H9 (cell line): ENCODE data around the gene MLANA. TPM values are rescaled to one million over a fixed set of nuclear protein-coding genes. Genes with fewer than 3 reads are reported as not detected.
A peak's percentile ranks its signal among the peaks of the same experiment; 100 is the strongest.

Experiments
- DNase-seq: peaks from one replicate; pipeline ENCODE4 v3.0.0-alpha.2; 2017
- H2AFZ ChIP-seq: one replicate; pipeline ENCODE4 v1.6.1; 2013; ENCODE audit warnings: mild to moderate bottlenecking, low read length, control low read depth, moderate library complexity
- H2AK5ac ChIP-seq: 2 replicates; pipeline ENCODE4 v1.6.1; 2013; ENCODE audit warnings: low read length, control low read depth, mixed read lengths; ENCODE audit not compliant: insufficient read length
- H2BK120ac ChIP-seq: one replicate; pipeline ENCODE4 v1.6.1; 2013; ENCODE audit warnings: low read depth, mild to moderate bottlenecking, low read length, control low read depth, inconsistent platforms; ENCODE audit not compliant: poor library complexity, severe bottlenecking
- H2BK12ac ChIP-seq: 2 replicates; pipeline ENCODE4 v1.6.1; 2013; ENCODE audit warnings: low read length, control low read depth, mixed read lengths, low read depth; ENCODE audit not compliant: insufficient read length
- H2BK15ac ChIP-seq: 2 replicates; pipeline ENCODE4 v1.6.1; 2013; ENCODE audit warnings: low read depth, low read length, control low read depth
- H2BK20ac ChIP-seq: one replicate; pipeline ENCODE4 v1.6.1; 2013; ENCODE audit warnings: low read depth, mild to moderate bottlenecking, low read length, control low read depth, inconsistent platforms; ENCODE audit not compliant: poor library complexity, severe bottlenecking
- H2BK5ac ChIP-seq: 2 replicates; pipeline ENCODE4 v1.6.1; 2013; ENCODE audit warnings: low read length, control low read depth, mixed read lengths; ENCODE audit not compliant: insufficient read length
- H3K14ac ChIP-seq: 2 replicates; pipeline ENCODE4 v1.6.1; 2013; ENCODE audit warnings: low read length, control low read depth; ENCODE audit not compliant: insufficient read depth
- H3K18ac ChIP-seq: 2 replicates; pipeline ENCODE4 v1.6.1; 2013; ENCODE audit warnings: low read depth, mild to moderate bottlenecking, mixed read lengths, low read length, control low read depth; ENCODE audit not compliant: insufficient read length
- H3K23ac ChIP-seq: 2 replicates; pipeline ENCODE4 v1.6.1; 2013; ENCODE audit warnings: low read length, control low read depth, mixed read lengths, low read depth; ENCODE audit not compliant: insufficient read length
- H3K23me2 ChIP-seq: 2 replicates; pipeline ENCODE4 v1.6.1; 2013; ENCODE audit warnings: low read depth, mild to moderate bottlenecking, mixed read lengths, low read length, control low read depth; ENCODE audit not compliant: insufficient read length, poor library complexity, severe bottlenecking
- H3K27ac ChIP-seq: 2 replicates; pipeline ENCODE4 v1.5.1; 2013; ENCODE audit warnings: low read length, control low read depth, mixed read lengths, low read depth; ENCODE audit not compliant: insufficient read length
- H3K27me3 ChIP-seq: 2 replicates; pipeline ENCODE4 v1.6.1; 2013; ENCODE audit warnings: low read length, control low read depth, inconsistent platforms; ENCODE audit not compliant: insufficient read depth
- H3K4ac ChIP-seq: 2 replicates; pipeline ENCODE4 v1.6.1; 2013; ENCODE audit warnings: low read depth, mild to moderate bottlenecking, control low read depth, inconsistent platforms, low read length, moderate library complexity
- H3K4me1 ChIP-seq: 2 replicates; pipeline ENCODE4 v1.6.1; 2013; ENCODE audit warnings: low read length, control low read depth, inconsistent platforms; ENCODE audit not compliant: insufficient read depth
- H3K4me2 ChIP-seq: 2 replicates; pipeline ENCODE4 v1.6.1; 2013; ENCODE audit warnings: low read length, control low read depth, mixed read lengths; ENCODE audit not compliant: insufficient read length, insufficient read depth
- H3K56ac ChIP-seq: 2 replicates; pipeline ENCODE4 v1.6.1; 2013; ENCODE audit warnings: low read depth, mild to moderate bottlenecking, mixed read lengths, low read length, control low read depth; ENCODE audit not compliant: insufficient read length
- H3K79me1 ChIP-seq: 2 replicates; pipeline ENCODE4 v1.6.1; 2013; ENCODE audit warnings: low read depth, mild to moderate bottlenecking, moderate library complexity, low read length, control low read depth, inconsistent platforms; ENCODE audit not compliant: insufficient read depth, poor library complexity, severe bottlenecking
- H3K79me2 ChIP-seq: 2 replicates; pipeline ENCODE4 v1.6.1; 2013; ENCODE audit warnings: low read length, control low read depth, inconsistent platforms; ENCODE audit not compliant: insufficient read depth
- H3K9ac ChIP-seq: 2 replicates; pipeline ENCODE4 v1.6.1; 2013; ENCODE audit warnings: low read length, control low read depth, mixed read lengths; ENCODE audit not compliant: insufficient read length; ENCODE audit errors: extremely low read depth
- H3K9me3 ChIP-seq: one replicate; pipeline ENCODE4 v1.6.1; 2013; ENCODE audit warnings: low read depth, low read length, inconsistent platforms; ENCODE audit not compliant: control insufficient read depth
- H3T11ph ChIP-seq: one replicate; pipeline ENCODE4 v1.6.1; 2013; ENCODE audit warnings: mild to moderate bottlenecking, low read length, control low read depth, inconsistent platforms
- H4K20me1 ChIP-seq: one replicate; pipeline ENCODE4 v1.6.1; 2013; ENCODE audit not compliant: control insufficient read depth, insufficient read length, insufficient read depth
- H4K5ac ChIP-seq: 2 replicates; pipeline ENCODE4 v1.6.1; 2013; ENCODE audit warnings: low read depth, mild to moderate bottlenecking, mixed read lengths, low read length, control low read depth; ENCODE audit not compliant: insufficient read length
- H4K8ac ChIP-seq: replicated peaks from 2 replicates; pipeline ENCODE4 v1.6.1; 2013; ENCODE audit warnings: low read length, control low read depth, mixed read lengths, low read depth; ENCODE audit not compliant: insufficient read length
- H4K91ac ChIP-seq: 2 replicates; pipeline ENCODE4 v1.6.1; 2013; ENCODE audit warnings: low read depth, mild to moderate bottlenecking, moderate library complexity, mixed read lengths, low read length, control low read depth; ENCODE audit not compliant: insufficient read length
- H3K27ac Mint-ChIP-seq, 3 experiments: 2 replicates in 2 of 3; 3 replicates in 1 of 3; pipeline ENCODE4 v1.8.0; 2020 to 2021; ENCODE audit warnings: mixed read lengths in 3 of 3, mild to moderate bottlenecking in 1 of 3, moderate library complexity in 1 of 3
- H3K27me3 Mint-ChIP-seq: 2 replicates; pipeline ENCODE4 v1.8.0; 2021; ENCODE audit warnings: low read depth, mild to moderate bottlenecking, moderate library complexity, mixed read lengths
- H3K36me3 Mint-ChIP-seq, 3 experiments: 2 replicates in 2 of 3; 3 replicates in 1 of 3; pipeline ENCODE4 v1.8.0; 2020 to 2021; ENCODE audit warnings: low read depth in 3 of 3, mixed read lengths in 3 of 3; ENCODE audit not compliant: insufficient read depth in 1 of 3
- H3K4me1 Mint-ChIP-seq, 2 experiments: 2 replicates each; pipeline ENCODE4 v1.8.0; 2020; ENCODE audit warnings: mixed read lengths in 2 of 2
- H3K4me3 Mint-ChIP-seq, 2 experiments: 2 replicates in 1 of 2; 3 replicates in 1 of 2; pipeline ENCODE4 v1.8.0; 2020 to 2021; ENCODE audit warnings: mild to moderate bottlenecking in 2 of 2, mixed read lengths in 2 of 2, moderate library complexity in 1 of 2
- H3K9me3 Mint-ChIP-seq, 2 experiments: 2 replicates in 1 of 2; 3 replicates in 1 of 2; pipeline ENCODE4 v1.8.0; 2020; ENCODE audit warnings: mild to moderate bottlenecking in 2 of 2, mixed read lengths in 2 of 2, moderate library complexity in 1 of 2
- CTCF ChIP-seq: fragments of 200-600 bp; sonication (generic); conservative IDR thresholded peaks from 3 replicates; pipeline ENCODE4 v1.8.0; 2021; ENCODE audit warnings: antibody characterized with exemption, mild to moderate bottlenecking
- WGBS: extraction: QIAGEN DNeasy Blood & Tissue Kit; methylation state at CpG from one replicate; pipeline ENCODE4 v1.1.7; 2013; ENCODE audit warnings: missing lambda C conversion rate, low lambda C conversion rate, mixed read lengths; ENCODE audit not compliant: insufficient read length; ENCODE audit errors: extremely low coverage; 5-methylcytosine and 5-hydroxymethylcytosine counted together
- total RNA-seq: library from RNA; stranded (reverse); gene quantifications from 2 replicates; pipeline ENCODE4 v1.2.1, GENCODE V29; 2021

MLANA gene
- total RNA-seq, 1 experiment from 2014 or later: not detected

DNA sequence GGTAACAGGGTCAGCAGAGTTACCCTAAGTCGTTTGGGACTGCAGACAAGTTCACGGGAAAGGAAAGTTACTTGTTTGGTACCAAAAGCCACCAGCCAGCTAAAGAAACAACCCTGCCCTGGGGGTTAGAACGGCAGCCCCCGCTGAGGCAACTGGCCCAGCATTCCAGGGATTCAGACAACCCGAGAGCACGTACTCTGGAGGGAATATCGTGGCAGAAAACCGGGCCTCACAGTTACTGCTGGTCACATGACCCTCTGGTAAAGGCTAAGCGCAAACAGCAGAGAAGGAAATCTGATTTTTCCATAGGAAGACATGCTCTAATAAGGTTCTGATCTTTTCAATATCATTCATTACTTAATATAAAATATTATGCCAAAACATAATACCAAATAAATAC, 22.5 kb upstream of the MLANA start:
- no peak overlapping the region for H2AFZ ChIP-seq

More for the DNA sequence above, 22.5 kb upstream of the MLANA start:
- Histone ChIP-seq H3K18ac (no peak overlapping the region), H3K23ac (no peak overlapping the region), H4K20me1 (no peaks in the 10 kb centered on the region), H3K4me1 (0 out of 2 replicates have a peak, but pooled peaks cover 4% of the 10 kb centered on the region), H2BK5ac (no peak overlapping the region), H3K27ac (no peak overlapping the region), H3K56ac (no peak overlapping the region), H3K79me1 (no peaks in the 10 kb centered on the region), H3K4me2 (no peak overlapping the region), H4K91ac (no peak overlapping the region), H4K8ac (no peak overlapping the region), H2BK120ac (no peak overlapping the region), H3K27me3 (no peaks in the 10 kb centered on the region), H2AK5ac (no peak overlapping the region), H2BK20ac (no peak overlapping the region), H3K9me3 (no peaks in the 10 kb centered on the region), H3K4ac (no peak overlapping the region), H2BK12ac (no peak overlapping the region), H3K23me2 (no peaks in the 10 kb centered on the region), H3K14ac (0 out of 2 replicates have a peak overlapping the region, but pooled peaks have one; percentile 35), H3T11ph (no peak overlapping the region), H3K9ac (no peak overlapping the region), H2BK15ac (no peak overlapping the region), H3K79me2 (no peaks in the 10 kb centered on the region), H4K5ac (no peak overlapping the region)
- Mint-ChIP-seq H3K9me3 (no peaks in the 10 kb centered on the region), H3K4me3 (no peak overlapping the region), H3K27me3 (peaks cover 5% of the 10 kb centered on the region), H3K36me3 (no peaks in the 10 kb centered on the region), H3K4me1 (peaks cover 11 to 26% of the 10 kb centered on the region in 2 experiments), H3K27ac (no peak overlapping the region; a peak in 1 of 7 replicates)
- no peak for TF ChIP-seq CTCF
- no CpG with 5 or more reads among the region's 9 CpGs for WGBS
- DNase-seq: no peak
